Ishikawa (cell line): ENCODE results near the gene MYO7B.

Source experiments
- CEBPB ChIP-seq: IDR thresholded peaks from 2 replicates; pipeline ENCODE4 v1.6.1; 2012
- YY1 ChIP-seq: IDR thresholded peaks from 2 replicates; pipeline ENCODE4 v1.6.1; 2012; ENCODE audit warnings: low read depth

DNA sequence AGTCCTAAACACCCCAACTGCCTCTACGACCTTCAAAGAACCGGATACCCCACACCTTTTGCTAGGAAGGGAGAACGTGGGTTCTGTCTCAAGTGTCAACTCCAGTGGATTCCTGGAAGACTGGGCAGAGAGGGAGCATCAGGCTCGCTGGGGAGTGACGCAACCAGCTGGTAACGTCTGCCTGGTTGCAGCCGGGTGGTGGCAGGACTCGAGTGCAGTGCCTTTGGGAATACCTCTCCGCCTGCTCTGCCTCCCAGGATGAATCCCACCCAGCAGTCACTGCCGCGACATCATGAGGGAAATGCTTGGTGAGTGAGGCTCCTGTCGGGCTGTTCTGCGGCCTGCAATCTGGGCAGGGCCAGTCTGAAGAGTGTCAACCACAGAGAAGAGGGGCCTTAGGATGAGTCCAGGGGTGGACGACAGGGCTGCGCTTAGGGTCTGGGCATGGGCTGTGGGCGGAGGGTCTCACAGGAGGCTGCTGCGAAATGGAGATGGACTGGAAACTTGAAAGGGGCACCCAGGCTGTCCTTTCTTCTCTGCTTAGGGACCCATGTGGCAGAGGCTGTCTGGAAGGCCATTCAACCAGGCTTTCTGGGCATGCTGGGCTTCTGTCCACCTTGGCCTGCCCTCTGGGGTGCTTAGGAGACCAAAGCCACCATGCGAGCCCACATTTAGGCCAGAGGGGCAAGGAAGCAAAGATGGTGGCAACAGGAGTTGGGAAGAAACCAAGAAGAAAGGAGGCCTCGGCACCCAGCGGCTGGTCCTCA, 123.3 kb downstream of the MYO7B start:
- TF ChIP-seq CEBPB (no peak), YY1 (no peak)
